HepG2 (cell line): ENCODE results near the gene ARHGEF16. TPM values are rescaled to one million over a fixed set of nuclear protein-coding genes. Genes with fewer than 3 reads are reported as not detected.

Experiments
- ATAC-seq: fragments of 200-7000 bp; cut with Tn5 transposase; 3 replicates; pipeline ENCODE4 v1.9.1; 2020; ENCODE audit warnings: mild to moderate bottlenecking, moderate library complexity
- BruUV-seq: library from RNA; stranded (reverse); fragments of 400-500 nt; replicated peaks from 2 replicates; lab custom pipeline; 2021; lab: Mats Ljungman, UMichigan
- CTCF ChIA-PET: fragments of 300-600 bp; formaldehyde crosslinking; extraction: SDS; loops from one replicate; lab custom pipeline; 2021; ENCODE audit warnings: low total read pairs, inconsistent platforms, low intra/inter-chr PET ratio; lab: Yijun Ruan, JAX
- POLR2A ChIA-PET: fragments of 350-600 bp; sonication (Branson Sonifier 250); formaldehyde crosslinking; loops from one replicate; lab custom pipeline; 2020; ENCODE audit warnings: antibody characterized with exemption, inconsistent platforms; lab: Yijun Ruan, JAX
- DNase-seq: peaks from one replicate; pipeline ENCODE4 v3.0.0-alpha.2; 2015; ENCODE audit warnings: low spot score
- FAIRE-seq: peaks from 3 replicates; lab custom pipeline; 2011; peaks lifted over from hg19 to GRCh38; lab: Jason Lieb, UNC
- H2AFZ ChIP-seq: one replicate; pipeline ENCODE4 v1.6.1; 2011; ENCODE audit warnings: low read length, inconsistent platforms
- H3K27ac ChIP-seq: fragments of 300-600 bp; 3 replicates; pipeline ENCODE4 v1.8.0; 2011; ENCODE audit warnings: mixed run types, mild to moderate bottlenecking, mixed read lengths, low read length, inconsistent platforms; ENCODE audit not compliant: insufficient read depth; ENCODE audit errors: extremely low read length
- H3K27me3 ChIP-seq, 2 experiments: fragments of 200-600 bp in 1 of 2; 2 replicates in 1 of 2; 3 replicates in 1 of 2; pipeline versions ENCODE4 v1.6.0 to v1.8.0; 2011; ENCODE audit warnings: low read length in 2 of 2, mild to moderate bottlenecking in 2 of 2, moderate library complexity in 2 of 2, inconsistent platforms in 1 of 2; ENCODE audit not compliant: insufficient read depth in 2 of 2, control insufficient read depth in 1 of 2
- H3K36me3 ChIP-seq, 2 experiments: fragments of 200-600 bp in 1 of 2; replicated peaks in 1 of 2; 2 replicates in 1 of 2; 3 replicates in 1 of 2; pipeline versions ENCODE4 v1.5.1 to v1.8.0; 2011; ENCODE audit warnings: low read length in 2 of 2, inconsistent platforms in 1 of 2; ENCODE audit not compliant: insufficient read depth in 2 of 2, control insufficient read depth in 1 of 2
- H3K4me1 ChIP-seq: 2 replicates; pipeline ENCODE4 v1.5.1; 2012; ENCODE audit warnings: low read length, inconsistent platforms; ENCODE audit not compliant: insufficient read depth
- H3K4me2 ChIP-seq: 2 replicates; pipeline ENCODE4 v1.6.0; 2011; ENCODE audit warnings: low read depth, low read length, inconsistent platforms
- H3K4me3 ChIP-seq, 3 experiments: fragments of 200-600 bp in 1 of 3; sonication (generic), shearing (Covaris generic) in 1 of 3; replicated peaks in 1 of 3; 2 replicates each; pipeline ENCODE4 v1.5.1; 2011 to 2016; ENCODE audit warnings: low read length in 3 of 3, inconsistent platforms in 2 of 3, low read depth in 2 of 3, mild to moderate bottlenecking in 2 of 3, control low read depth in 1 of 3, mixed read lengths in 1 of 3; ENCODE audit not compliant: insufficient read depth in 1 of 3
- H3K79me2 ChIP-seq: one replicate; pipeline ENCODE4 v1.6.1; 2011; ENCODE audit warnings: low read length, inconsistent platforms; ENCODE audit not compliant: insufficient read depth
- H3K9ac ChIP-seq: 2 replicates; pipeline ENCODE4 v1.6.0; 2011; ENCODE audit warnings: mild to moderate bottlenecking, low read depth, low read length, inconsistent platforms; ENCODE audit not compliant: insufficient read depth
- H3K9me3 ChIP-seq: 2 replicates; pipeline ENCODE4 v1.5.1; 2012; ENCODE audit warnings: mild to moderate bottlenecking, low read length
- H4K20me1 ChIP-seq: 2 replicates; pipeline ENCODE4 v1.6.0; 2011; ENCODE audit warnings: inconsistent platforms, mild to moderate bottlenecking, low read length, moderate library complexity; ENCODE audit not compliant: insufficient read depth
- AGO2 ChIP-seq: fragments of 200-400 bp; formaldehyde crosslinking; optimal IDR thresholded peaks from 2 replicates; pipeline ENCODE3; 2017; ENCODE audit warnings: mild to moderate bottlenecking, low read depth, low read length, moderate library complexity
- MNT ChIP-seq: fragments of 450-650 bp; IDR thresholded peaks from 2 replicates; pipeline ENCODE4 v1.6.1; 2016
- TBL1XR1 ChIP-seq: fragments of 150-350 bp; IDR thresholded peaks from 2 replicates; pipeline ENCODE4 v1.6.1; 2014; ENCODE audit warnings: borderline replicate concordance, low read length; ENCODE audit not compliant: partially characterized antibody
- ZNF484 ChIP-seq: sonication (generic); formaldehyde crosslinking; IDR thresholded peaks from 2 replicates; pipeline ENCODE4 v1.5.1; 2020; ENCODE audit warnings: mild to moderate bottlenecking, low read depth, missing genetic modification reagents, borderline replicate concordance
- ZNF550 ChIP-seq: sonication (generic); formaldehyde crosslinking; IDR thresholded peaks from 2 replicates; pipeline ENCODE4 v1.4.0; 2020; ENCODE audit warnings: mild to moderate bottlenecking, missing genetic modification reagents, borderline replicate concordance
- ZNF768 ChIP-seq: sonication (generic); formaldehyde crosslinking; IDR thresholded peaks from 2 replicates; pipeline ENCODE4 v1.4.0; 2020; ENCODE audit warnings: missing genetic modification reagents
- WGBS: methylation state at CpG from one replicate; pipeline ENCODE4 v1.1.6; 2017; ENCODE audit warnings: low lambda C conversion rate; 5-methylcytosine and 5-hydroxymethylcytosine counted together
- in situ Hi-C: cut with HindIII; loops from 2 replicates; pipeline ENCODE4 v1.10.0; 2017; ENCODE audit warnings: low pct_unique_long_range_greater_than_20kb; ENCODE audit not compliant: extremely low pct_ligation_motif_present
- intact Hi-C: fragments of 100-400 bp; cut with micrococcal nuclease; formaldehyde crosslinking; loops from one replicate; pipeline ENCODE4 v1.10.0; 2022; ENCODE audit not compliant: unreplicated experiment
- polyA plus RNA-seq, 8 experiments: library from polyadenylated mRNA; depleted of rRNA in 3 of 8; stranded (reverse) in 7 of 8; unstranded in 1 of 8; fragments of >200 nt; fragmentation: Illumina TruSeq in 4 of 8; extraction: Trizol in 4 of 8; gene quantifications; 2 replicates each; pipeline versions ENCODE4 v1.2.1 to v1.2.3, GENCODE V29; 2011 to 2016; ENCODE audit warnings: low read depth in 4 of 8, missing spikeins in 1 of 8, mixed read lengths in 1 of 8; ENCODE audit not compliant: insufficient read depth in 1 of 8
- total RNA-seq, 5 experiments: library from RNA; depleted of rRNA; stranded (reverse); fragments of >200 nt; fragmentation: Illumina TruSeq; extraction: Trizol; gene quantifications; 2 replicates each; pipeline ENCODE4 v1.2.3, GENCODE V29; 2016; ENCODE audit warnings: low read depth in 1 of 5
- TF ChIP-seq, protein P1 (sequence below): sonication (generic); formaldehyde crosslinking; IDR thresholded peaks from 2 replicates; pipeline ENCODE4 v1.8.1; 2023; ENCODE audit warnings: mild to moderate bottlenecking, inconsistent platforms, moderate library complexity, missing genetic modification reagents, borderline replicate concordance

Gene ARHGEF16
- total and polyA plus RNA-seq, 2 of the 13 experiments (the other 11 are each of a cell fraction or from before 2014, with no cell fraction given) = 20.3 to 39.9 TPM

DNA sequence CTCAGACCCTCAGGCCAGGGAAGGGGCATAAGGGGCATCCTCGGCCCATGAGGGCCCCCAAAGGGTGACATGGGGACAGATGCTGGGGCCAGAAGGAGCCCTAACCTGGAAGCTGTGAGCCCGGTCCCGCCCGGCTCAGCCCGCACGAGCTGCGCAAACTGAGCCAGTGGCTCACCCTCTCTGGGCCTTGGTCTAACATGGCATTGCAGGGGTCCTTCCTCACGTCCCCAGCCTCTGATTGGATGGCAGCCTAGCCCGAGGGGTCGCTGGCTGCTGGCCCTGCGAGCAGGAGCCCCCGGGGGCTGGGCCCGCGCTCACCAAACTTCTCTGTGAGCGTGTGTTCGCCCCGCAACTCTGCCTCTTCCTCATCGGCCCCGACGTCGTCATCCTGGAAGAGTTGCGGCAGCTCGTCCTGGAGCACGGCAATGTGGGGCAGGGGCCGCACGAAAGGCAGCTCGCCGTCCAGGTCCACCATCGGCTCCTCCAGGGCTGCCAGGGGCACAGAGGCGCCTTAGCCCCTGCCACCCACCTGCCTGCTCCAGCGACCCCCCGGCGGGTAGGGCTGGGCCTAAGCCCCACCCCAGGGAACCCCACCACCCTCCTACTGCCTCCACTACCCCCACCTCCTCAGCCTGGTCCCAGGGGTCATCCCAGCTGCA, 54.4 kb downstream of the ARHGEF16 start:
- Histone ChIP-seq H2AFZ (no peak overlapping the region), H3K36me3 (no peaks in the 10 kb centered on the region), H3K27me3 (peaks cover 2 to 19% of the 10 kb centered on the region in 2 experiments; a peak in 3 of 5 replicates), H3K79me2 (no peaks in the 10 kb centered on the region), H3K4me3 (no peak overlapping the region), H3K27ac (no peak overlapping the region), H3K4me1 (no peaks in the 10 kb centered on the region)
- 20% methylated on average over 1 of the region's 33 CpGs for WGBS
- in situ Hi-C loops (no loop called here), intact Hi-C loops (no loop called here)
- ATAC-seq (no peak), DNase-seq (no peak), FAIRE-seq (no peak)
- BruUV-seq = no TSS peak
- CTCF ChIA-PET = no interaction called here
- POLR2A ChIA-PET = no interaction called here
- TF ChIP-seq AGO2 (peak; percentile 46), ZNF768 (CRISPR knock-in tag) (peak; percentile 87), ZNF550 (CRISPR knock-in tag) (no peak)
- TF ChIP-seq, all 625 proteins: peak for 2
- no peak overlapping the region for H3K9ac ChIP-seq
- H3K9me3 ChIP-seq = no peaks in the 10 kb centered on the region
- H3K4me2 ChIP-seq = no peak overlapping the region
- no peaks in the 10 kb centered on the region for H4K20me1 ChIP-seq

DNA sequence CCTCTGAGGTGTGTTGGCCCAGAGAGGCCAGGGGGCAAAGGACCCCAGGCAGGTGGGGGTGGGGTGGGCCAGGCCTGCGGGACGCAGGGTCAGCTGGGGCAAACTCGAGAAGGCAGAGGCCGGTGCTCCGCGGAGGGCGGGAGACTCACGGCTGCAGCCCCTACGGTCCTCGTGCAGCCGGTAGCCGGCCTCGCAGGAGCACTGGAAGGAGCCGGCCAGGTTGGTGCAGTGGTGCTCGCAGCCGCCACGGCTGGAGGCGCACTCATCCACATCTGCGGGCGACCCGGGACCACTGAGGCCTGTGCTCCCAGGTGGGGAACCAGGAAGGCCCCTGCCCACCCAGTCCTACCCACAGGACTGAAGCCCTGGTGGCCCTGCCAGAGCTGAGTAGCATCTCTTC, 55.3 kb downstream of the ARHGEF16 start:
- H3K36me3 ChIP-seq = no peaks in the 10 kb centered on the region
- in situ Hi-C loops = no loop called here
- H2AFZ ChIP-seq = no peak overlapping the region
- POLR2A ChIA-PET = no interaction called here
- DNase-seq = no peak
- CTCF ChIA-PET = no interaction called here
- no peak overlapping the region for H3K9ac ChIP-seq
- H3K27ac ChIP-seq = no peak overlapping the region
- H4K20me1 ChIP-seq = no peaks in the 10 kb centered on the region
- no peaks in the 10 kb centered on the region for H3K9me3 ChIP-seq
- no peaks in the 10 kb centered on the region for H3K4me1 ChIP-seq
- peaks cover 2 to 19% of the 10 kb centered on the region in 2 experiments; a peak in 3 of 5 replicates for H3K27me3 ChIP-seq
- no peaks in the 10 kb centered on the region for H3K79me2 ChIP-seq
- no peak for FAIRE-seq
- no TSS peak for BruUV-seq
- no peak overlapping the region for H3K4me3 ChIP-seq
- intact Hi-C loops = no loop called here
- H3K4me2 ChIP-seq = no peak overlapping the region
- no CpG with 5 or more reads among the region's 21 CpGs for WGBS
- no peak for ATAC-seq
- no peak for TF ChIP-seq ZNF484 (CRISPR knock-in tag)
- TF ChIP-seq, protein P1, sequence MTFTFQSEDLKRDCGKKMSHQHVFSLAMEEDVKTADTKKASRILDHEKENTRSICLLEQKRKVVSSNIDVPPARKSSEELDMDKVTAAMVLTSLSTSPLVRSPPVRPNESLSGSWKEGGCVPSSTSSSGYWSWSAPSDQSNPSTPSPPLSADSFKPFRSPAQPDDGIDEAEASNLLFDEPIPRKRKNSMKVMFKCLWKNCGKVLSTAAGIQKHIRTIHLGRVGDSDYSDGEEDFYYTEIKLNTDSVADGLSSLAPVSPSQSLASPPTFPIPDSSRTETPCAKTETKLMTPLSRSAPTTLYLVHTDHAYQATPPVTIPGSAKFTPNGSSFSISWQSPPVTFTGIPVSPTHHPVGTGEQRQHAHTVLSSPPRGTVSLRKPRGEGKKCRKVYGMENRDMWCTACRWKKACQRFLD (CRISPR knock-in tag) = no peak
- TF ChIP-seq TBL1XR1 = no peak
- no peak for TF ChIP-seq MNT
